DMS 273 (cell line): ENCODE results near the gene GOLGA8K.
"Not testable (repeated sequence)": the region's sequence is repeated elsewhere in the genome, so short reads cannot be mapped to it uniquely, and the experiment has no call there.

Experiments
- DNase-seq: peaks from one replicate; lab custom pipeline; 2025; ENCODE audit not compliant: unreplicated experiment; lab: John Stamatoyannopoulos, UW

Gene GOLGA8K

GRCh38 chr15:32356909-32357308 lies 46.2 kb downstream of the GOLGA8K start:
- not testable (repeated sequence) for DNase-seq

DNA sequence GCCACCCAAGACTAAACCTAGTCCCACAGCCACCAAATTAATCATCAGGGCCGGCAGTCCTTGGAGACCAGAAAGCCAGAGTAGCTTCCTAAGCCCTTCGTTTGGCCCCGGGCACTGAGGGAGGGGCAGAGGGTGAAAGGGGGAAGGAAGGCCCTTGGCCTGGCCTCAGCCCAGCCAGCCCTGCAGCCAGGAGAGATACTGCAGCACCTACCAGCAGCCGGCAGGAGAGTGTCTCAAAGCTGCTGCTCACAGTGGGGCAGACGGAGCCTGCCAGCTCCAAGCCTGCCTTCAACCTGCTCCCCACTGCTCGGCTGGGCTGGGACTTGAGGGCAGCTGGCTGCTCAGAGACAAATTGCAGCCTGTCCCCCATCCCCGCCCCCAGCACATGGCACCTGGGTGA lies 50.3 kb downstream of the GOLGA8K start:
- not testable (repeated sequence) for DNase-seq

GRCh38 chr15:32350563-32351220 lies 52.4 kb downstream of the GOLGA8K start:
- DNase-seq = not testable (repeated sequence)

- DNase-seq = not testable (repeated sequence)
These were observed 56.1 kb downstream of the GOLGA8K start for GRCh38 chr15:32347037-32347436.

GRCh38 chr15:32345978-32346547 lies 57.0 kb downstream of the GOLGA8K start:
- not testable (repeated sequence) for DNase-seq

DNA sequence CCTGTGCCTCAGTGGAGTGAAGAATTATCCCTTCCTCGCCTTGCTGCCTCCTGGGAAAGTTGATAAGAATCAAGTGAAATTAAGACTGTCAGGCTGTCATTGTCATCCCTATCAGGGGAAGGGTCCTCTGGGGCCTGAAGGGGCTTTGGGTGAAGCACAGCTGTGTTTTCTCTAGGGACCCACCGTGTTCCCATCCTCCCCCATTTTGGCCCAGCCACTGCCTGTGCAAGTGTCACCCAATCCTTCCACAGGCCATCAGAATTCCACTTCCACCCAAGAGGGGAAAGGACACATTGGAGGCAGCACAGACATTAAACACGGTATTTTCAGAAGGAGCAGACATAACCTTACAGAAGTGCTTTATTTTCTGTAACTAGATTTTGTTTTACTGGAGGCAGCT lies 59.2 kb downstream of the GOLGA8K start:
- DNase-seq = not testable (repeated sequence)
